HT1080 (cell line): ENCODE results near the gene BAZ2A. TPM values are rescaled to one million over a fixed set of nuclear protein-coding genes. Genes with fewer than 3 reads are reported as not detected.
"Not testable (repeated sequence)": the region's sequence is repeated elsewhere in the genome, so short reads cannot be mapped to it uniquely, and the experiment has no call there.

Experiments used
- DNase-seq: peaks from one replicate; pipeline ENCODE4 v3.0.0-alpha.2; 2015; ENCODE audit warnings: low read depth
- polyA plus RNA-seq, 2 experiments: library from polyadenylated mRNA; depleted of rRNA; stranded (reverse); fragments of >200 nt; gene quantifications; 2 replicates each; pipeline ENCODE4 v1.2.3, GENCODE V29; 2015
- total RNA-seq: library from RNA; depleted of rRNA; stranded (reverse); fragments of >200 nt; shearing (Covaris generic); gene quantifications from 2 replicates; pipeline ENCODE4 v1.2.3, GENCODE V29; 2014; rRNA removed

Gene BAZ2A
- 23.6 and 47.0 TPM in 2 replicates for total RNA-seq
- polyA plus RNA-seq (2015; cell fraction: cytosol; rRNA removed) = 25.2 and 31.8 TPM in 2 replicates
- 109 and 121 TPM in 2 replicates for polyA plus RNA-seq (2015; cell fraction: nucleus; rRNA removed)

DNA sequence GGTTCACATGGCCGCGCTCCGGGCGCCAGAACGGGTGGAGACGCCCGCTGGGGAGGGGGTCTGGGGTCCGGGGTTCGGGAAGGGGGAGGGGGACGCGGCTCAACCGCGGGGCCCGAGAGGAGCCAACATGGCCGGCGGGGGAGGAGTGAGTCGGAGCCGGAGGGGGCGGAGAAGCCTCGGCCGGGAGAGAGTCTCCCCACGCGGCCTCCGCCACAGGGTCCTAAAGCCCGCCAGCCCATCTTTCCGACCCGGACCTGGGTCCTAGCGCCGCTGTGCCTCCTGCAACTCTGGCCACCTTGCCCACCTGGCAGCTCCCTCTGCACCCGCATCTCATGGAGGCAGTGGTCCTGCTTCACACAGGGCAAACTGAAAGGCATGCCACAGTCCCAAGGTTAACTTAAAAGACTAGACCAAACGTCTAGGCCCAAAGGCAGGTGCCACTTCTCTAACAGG, at the start of gene BAZ2A:
BAZ2A (minus strand) TSS at position 147 of the 453 bp plus-strand sequence. CDS start 12,796 bp downstream, outside the sequence.
- peak; percentile 82 for DNase-seq

DNA sequence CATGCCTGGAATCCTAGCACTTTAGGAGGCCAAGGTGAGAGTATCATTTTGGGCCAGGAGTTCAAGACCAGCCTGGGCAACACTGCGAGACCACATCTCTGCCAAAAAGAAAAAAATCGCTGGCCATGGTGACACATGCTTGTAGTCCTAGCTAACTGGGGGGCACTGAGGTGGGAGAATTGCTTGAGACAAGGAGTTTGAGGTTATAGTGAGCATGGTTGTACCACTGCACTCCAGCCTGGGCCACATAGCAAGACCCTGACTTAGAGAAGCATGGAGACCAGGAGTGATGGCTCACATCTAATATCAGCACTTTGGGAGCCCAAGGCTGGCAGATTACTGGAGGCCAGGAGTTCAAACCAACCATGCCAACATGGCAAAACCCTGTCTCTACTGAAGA, 48.7 kb upstream of the BAZ2A start:
- no peak for DNase-seq

DNA sequence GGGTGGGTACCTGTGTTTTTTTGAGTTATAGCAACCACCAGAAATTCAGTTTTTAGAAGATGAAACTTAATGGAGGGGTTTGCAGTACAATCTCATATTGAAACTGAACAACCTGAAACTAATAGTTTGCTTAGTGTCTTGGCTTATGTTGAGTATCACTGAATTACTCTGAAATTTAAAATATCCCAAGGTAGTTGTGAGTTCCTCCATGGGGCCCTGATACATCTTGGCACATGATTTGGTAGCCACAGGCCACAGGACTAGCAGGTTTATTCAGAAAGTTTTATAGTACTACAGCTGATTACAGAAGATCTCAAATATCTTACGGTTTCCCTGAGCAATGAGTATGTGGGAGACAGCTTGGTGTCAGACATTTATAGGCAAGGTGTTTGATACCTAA, 47.6 kb upstream of the BAZ2A start:
- DNase-seq = no peak

DNA sequence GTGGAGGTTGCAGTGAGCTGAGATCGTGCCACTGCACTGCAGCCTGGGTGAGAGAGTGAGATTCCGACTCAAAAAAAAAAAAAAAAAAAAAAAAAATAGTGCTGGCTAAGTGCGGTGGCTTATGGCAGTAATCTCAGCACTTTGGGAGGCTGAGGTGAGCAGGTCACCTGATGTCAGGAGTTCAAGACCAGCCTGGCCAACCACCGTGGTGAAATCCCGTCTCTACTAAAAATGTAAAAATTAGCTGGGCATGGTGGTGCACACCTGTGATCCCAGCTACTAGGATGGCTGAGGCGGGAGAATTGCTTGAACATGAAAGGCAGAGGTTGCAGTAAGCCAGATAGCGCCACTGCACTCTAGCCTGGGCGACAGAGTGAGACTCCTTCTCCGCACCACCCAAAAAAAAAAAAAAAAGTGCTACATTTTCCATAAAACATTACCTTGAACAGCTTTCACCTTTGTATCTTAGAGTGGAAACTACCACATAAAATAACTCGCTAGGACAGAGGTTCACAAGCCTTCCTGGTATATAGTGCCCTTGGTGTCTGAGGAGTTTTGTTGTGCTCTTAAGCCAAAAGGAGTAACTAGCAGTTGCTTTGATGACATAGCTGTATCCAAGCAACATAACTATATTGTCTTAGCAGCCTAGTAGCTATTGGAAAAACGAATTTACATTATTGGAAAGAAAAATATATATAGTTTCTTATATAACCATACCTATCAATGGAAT, 46.9 kb upstream of the BAZ2A start:
- no peak for DNase-seq

DNA sequence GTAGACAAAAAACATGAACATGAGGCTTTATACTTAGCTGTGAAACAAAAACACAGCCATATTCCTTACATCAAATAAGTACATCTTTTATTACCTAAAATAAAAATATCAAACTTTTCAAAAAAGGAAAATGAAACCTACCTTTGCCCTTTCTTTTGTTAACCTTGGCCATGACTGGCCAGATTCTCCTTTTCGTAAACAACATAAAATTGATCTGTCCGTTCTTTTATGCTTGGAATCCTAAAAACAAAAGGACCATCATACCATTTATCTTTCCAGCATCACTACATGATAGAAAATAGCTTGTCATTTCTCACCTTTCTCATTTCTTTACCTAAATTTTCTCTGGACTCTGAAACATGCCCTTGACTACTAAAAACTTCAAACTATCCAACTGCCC, 41.5 kb upstream of the BAZ2A start:
- DNase-seq = no peak

DNA sequence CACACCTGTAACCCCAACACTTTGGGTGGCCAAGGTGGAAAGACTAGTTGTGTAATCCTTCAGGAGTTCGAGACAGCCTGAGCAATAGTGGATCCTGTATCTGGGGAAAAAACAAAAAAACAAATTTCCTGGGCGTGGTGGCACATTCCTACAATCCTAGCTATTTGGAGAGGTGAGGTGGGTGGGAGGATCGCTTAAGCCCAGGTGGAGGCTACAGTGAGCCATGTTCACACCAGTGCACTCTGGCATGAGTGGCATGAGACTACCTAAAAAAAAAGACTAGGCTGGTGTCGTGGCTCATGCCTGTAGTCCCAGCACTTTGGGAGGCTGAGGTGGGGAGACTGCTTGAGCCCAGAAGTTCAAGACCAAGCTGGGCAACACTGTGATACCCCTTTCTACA, 40.7 kb upstream of the BAZ2A start:
- DNase-seq = no peak

DNA sequence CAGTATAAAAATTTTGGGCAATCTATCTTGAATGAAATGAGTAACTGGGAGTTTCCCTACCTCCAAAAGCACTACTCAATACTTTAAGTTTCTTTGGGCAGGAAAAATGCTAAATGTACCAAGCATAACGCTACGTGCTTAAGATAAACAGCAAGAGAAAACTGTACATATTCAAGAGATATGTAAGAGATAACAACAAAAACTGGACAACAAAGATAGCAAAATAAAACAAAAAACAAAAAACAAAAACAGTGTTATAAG, 38.0 kb upstream of the BAZ2A start:
- DNase-seq = no peak

DNA sequence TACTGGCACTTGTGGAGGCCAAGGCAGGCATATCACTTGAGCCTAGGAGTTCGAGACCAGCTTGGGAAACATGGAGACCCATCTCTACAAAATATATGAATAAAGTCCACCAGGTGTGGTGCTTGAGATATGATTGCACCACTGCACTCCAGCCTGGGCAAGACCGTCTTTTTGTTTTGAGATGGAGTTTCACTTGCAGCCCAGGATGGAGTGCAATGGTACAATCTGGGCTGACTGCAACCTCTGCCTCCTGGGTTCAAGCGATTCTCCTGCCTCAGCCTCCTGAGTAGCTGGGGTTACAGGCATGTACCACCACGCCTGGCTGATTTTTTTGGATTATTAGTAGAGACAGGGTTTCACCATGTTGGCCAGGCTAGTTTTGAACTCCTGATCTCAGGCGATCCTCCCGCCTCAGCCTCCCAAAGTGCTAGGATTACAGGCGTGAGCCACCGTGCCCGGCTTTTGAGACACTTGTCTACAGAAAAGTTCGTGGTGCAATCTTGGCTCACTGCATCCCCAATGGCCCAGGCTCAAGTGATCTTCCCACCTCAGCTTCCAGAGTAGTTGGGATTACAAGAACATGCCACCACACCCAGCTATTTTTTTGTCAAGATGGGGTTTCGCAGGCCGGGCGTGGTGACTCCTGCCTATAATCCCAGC, 32.0 kb upstream of the BAZ2A start:
- DNase-seq = no peak

DNA sequence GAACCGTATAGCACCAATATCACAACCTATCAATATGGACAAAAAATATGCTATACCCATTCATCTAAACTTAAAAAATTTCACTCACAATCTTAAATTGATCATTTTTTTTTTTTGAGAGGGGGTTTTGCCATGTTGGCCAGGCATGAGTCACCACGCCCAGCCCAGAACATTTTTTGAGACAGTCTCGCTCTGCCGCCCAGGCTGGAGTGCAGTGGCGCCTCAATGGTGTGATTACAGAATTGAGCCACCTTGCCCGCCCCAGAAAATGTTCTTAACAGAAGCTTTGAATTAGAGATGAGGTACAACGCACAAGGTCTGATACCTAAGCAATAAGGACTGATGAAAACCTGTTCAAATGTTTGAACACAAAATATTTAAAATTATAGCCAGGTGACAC, 31.4 kb upstream of the BAZ2A start:
- no peak for DNase-seq

DNA sequence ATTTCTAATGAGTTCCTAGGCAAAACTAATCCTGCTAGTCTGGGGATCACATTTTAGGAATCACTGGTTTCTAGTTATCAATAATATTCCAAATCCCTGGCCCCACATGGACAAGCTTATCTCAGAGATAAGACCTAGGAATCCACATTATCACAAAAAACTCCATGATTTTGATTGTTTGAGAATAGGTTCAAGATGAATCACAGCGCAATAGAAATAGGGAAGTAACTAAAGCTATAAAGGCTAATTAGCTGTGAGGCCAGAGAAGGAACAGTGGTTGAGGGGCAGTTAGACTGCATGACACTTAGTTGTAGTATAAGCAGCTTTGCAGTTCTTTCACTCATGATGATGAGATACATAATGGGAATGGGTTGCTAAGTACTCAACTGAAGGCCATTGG, 28.8 kb upstream of the BAZ2A start:
- no peak for DNase-seq

DNA sequence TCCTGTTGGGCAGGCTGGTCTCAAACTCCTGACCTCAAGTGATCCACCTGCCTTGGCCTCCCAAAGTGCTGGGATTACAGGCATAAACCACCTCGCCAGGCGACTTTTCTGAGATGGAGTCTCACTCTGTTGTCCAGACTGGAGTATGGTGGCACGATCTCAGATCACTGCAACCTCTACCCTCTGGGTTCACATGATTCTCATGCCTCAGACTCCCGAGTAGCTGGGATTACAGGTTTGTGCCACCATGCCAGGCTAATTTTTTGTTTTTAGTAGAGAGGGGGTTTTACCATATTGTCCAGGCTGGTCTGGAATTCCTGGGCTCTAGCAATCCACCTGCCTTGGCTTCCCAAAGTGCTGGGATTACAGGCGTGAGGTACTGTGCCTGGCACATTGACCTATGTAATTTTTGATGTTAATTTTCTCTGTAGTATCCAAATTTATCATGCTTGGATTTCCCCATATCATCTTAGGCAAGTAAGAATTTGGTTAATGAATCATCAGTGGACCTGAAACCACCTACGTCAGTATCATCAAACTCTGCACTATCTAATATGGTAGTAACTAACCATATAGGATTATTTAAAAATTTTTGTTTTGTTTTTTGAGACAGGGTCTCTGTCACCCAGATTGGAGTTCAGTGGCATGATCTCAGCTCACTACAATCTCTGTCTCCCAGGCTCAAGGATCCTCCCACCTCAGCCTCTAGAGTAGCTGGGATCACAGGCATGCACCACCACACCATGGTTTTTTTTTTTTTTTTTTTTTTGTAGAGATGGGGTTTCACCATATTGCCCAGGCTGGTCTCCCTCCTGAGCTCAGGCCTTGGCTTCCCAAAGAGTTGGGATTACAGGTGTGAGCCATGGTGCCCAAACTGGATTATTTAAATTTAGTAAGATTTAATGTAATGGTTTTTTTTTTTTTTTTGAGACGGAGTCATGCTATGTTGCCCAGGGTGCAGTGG, 27.6 kb upstream of the BAZ2A start:
- no peak for DNase-seq

DNA sequence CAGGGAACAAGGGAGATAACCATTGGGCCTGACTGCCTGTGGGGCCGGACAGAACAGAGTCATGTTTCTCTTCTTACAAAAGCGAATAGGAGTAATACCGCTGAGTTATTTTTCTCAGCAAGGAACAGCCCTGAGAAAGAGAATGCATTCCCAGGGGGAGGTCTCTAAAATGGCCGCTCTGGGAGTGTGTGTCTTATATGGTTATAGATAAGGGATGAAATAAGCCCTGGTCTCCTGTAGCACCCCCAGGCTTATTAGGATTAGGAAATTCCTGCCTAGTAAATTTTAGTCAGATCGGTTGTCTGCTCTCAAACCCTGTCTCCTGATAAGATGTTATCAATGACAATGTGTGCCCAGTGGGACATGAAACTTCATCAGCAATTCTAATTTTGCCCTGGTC, 23.7 kb upstream of the BAZ2A start:
- not testable (repeated sequence) for DNase-seq

DNA sequence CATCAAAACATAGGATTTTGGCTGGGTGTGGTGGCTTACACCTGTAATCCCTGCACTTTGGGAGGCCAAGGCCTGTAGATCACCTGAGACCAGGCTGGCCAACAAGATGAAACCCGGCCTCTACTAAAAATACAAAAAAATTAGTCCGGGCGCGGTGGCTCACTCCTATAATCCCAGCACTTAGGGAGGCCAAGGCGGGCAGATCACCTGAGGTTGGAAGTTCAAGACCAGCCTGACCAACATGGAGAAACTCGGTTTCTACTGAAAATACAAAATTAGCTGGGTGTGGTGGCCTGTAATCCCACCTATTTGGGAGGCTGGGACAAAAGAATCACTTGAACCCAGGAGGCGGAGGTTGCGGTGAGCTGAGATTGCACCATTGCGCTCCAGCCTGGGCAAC, 17.9 kb upstream of the BAZ2A start:
- not testable (repeated sequence) for DNase-seq

DNA sequence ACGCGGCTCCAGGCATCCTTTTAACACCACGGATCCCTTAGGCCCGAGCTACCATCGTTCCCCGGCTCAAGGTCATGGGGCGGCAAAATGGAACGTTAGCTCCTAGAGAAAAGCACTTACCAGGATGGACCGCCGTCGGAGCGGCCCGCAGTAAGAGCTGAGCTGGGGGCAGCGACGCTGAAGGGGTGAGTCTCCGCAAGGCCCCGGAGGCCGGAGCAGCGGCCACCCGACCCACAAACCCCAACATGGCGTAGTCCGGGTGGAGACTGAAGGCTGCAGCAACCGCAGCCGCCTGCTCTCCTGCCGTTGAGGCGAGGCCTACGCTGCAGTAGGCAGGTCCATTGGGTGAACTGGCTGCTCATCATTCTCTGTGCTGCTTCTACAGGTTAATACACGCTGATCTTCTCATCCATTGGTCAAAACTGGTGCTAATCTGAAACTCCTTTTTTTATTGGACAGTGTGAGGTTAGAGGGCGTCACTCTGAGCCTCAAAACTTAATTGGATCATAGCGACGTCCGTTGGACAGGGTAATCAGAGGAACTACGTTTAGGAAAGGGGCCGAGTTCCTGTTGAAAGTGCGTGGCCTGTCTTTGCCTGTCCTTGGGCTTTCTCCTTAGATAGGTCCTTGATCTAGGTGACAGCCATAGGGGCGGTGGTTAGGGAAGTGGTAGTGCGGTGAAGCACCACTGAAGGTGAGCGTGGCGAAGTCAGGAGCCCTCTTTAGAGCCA, 15.8 kb upstream of the BAZ2A start, which contains the start of gene ATP5F1B:
ATP5F1B (minus strand) TSS at position 268 of the 730 bp plus-strand sequence; CDS start at position 247, 21 bp downstream.
- DNase-seq = peak; percentile 100

DNA sequence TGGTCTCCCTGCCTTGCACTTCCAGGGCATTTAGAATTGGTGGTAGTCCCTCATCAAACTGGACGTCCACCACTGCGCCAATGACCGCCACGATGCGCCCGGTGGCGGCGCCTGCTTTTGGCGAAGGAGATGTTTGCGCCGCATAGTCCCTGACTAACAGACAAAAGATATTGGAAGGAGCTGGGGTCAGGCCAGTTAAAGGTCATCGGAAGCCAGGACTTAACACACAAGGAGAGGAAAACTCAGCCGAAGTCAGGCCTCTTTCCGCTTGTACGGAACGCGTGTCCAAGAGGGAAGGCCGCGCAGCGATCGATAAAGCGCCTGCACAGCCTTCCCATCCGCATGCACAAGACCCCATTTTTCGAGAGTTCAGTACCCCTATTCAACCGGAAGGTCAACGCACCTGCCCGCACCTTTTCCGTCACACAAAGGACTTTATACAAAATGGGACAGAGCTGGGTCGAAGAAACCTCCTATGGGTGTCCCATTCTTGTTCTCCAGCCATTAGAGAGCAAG, 15.1 kb upstream of the BAZ2A start:
- DNase-seq = no peak

DNA sequence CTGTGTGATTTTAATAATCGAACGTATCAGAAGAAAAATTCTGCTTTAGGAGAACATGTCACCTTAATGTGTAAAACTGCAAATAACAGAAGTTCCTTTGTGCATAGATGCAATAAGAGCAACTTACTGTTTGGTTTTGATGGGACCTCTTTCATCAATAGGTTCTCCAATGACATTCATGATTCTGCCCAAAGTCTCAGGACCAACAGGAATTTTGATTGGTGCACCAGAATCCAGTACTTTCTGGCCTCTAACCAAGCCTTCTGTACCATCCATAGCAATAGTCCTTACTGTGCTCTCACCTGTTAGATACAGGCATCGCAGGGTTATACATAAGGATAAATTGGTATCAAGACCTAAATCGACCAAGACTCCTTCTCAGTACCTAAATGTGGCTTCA, 14.5 kb upstream of the BAZ2A start:
- DNase-seq = no peak

DNA sequence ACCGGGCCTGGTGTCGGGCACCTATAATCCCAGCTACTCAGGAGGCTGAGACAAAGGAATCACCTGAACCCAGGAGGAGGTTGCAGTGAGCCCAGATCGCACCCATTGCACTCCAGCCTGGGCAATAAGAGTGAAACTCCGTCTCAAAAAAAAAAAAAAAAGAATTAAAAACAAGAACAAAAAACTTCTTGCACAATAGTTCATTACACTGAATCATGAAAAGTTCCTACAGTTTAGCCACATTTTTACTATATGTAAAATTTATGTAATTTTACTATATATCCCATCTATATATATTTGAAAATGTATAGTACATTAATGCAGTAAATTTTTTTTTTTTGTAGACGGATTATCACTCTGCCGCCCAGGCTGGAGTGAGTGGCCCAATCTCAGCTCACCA, 11.1 kb upstream of the BAZ2A start:
- no peak for DNase-seq

DNA sequence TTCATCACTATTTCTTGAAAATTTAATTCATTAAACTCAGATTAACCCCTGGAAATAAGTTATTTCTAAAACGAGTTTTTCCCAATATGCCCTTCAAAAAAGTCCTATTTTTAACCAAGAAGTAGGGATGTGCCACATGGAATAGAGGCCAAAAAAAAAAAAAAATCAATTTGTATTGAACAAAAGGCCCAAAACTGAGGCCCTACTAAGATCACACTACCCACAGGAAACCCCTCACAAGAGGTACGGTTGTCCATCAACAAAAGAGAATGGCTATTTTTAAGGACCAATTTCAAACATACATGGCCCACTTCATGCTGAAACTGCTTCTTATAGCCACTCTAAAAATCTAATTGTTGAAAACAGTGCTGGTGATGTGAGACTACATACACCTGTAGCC, 7.5 kb upstream of the BAZ2A start:
- DNase-seq = no peak

DNA sequence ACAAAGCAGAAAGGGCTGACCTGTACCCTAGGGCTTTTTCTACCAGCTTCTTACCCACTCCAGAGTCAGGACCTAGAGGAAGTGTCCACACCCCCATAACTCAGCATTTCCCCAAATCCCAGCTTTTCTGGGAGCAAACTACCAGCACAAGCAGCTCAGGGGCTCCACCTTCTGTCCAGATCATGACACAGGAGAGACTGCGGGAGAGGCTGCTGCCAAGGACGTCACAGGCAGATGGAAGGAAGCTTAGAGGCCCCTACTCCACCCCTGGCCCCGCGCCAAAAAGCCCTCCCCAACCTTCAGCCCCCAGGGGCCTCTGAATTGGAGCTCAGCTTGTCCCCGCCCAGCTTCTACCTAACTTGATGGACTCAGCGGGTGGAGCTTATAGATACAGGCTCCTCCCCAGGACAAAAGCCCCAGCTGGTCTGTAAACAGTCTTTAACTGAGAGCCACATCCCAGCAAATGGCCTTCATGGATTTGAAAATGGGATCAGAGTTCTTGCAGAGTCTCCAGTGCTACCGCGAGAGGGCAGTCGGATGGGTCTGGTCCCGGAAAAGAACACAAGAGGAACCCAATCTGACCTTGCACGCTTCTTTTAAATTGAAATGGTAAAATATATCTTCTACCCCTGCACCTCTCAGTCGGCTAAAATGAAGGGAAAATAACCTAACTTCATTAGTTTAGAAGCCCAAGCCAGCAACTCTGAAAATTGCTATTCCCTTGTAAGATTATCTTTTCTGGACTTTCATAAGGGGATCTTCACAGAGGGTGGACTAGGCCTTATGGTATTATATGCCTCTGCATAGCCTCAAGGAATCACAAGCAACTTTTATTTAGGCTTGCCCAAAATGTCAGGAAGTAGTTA, 6.8 kb upstream of the BAZ2A start:
- peak; percentile 99 for DNase-seq
